IMR-90 (cell line): ENCODE results near the gene SEH1L. TPM values are rescaled to one million over a fixed set of nuclear protein-coding genes. Genes with fewer than 3 reads are reported as not detected.

Experiments
- ATAC-seq: fragments of 200-7000 bp; cut with Tn5 transposase; 2 replicates; pipeline ENCODE4 v1.9.1; 2020; ENCODE audit warnings: low read depth, mild to moderate bottlenecking, moderate library complexity
- BruUV-seq: library from RNA; stranded (reverse); fragments of 400-500 nt; replicated peaks from 2 replicates; lab custom pipeline; 2021; lab: Mats Ljungman, UMichigan
- CTCF ChIA-PET: fragments of 300-600 bp; formaldehyde crosslinking; extraction: SDS; loops from one replicate; lab custom pipeline; 2021; ENCODE audit warnings: antibody characterized with exemption; lab: Yijun Ruan, JAX
- POLR2A ChIA-PET: fragments of 300-600 bp; sonication (Branson Sonifier 250); formaldehyde crosslinking; loops from one replicate; lab custom pipeline; 2022; ENCODE audit warnings: antibody characterized with exemption; ENCODE audit not compliant: unreplicated experiment; lab: Charles Lee
- DNase-seq: peaks from one replicate; pipeline ENCODE4 v3.0.0; 2013
- H2AFZ ChIP-seq: replicated peaks from 2 replicates; pipeline ENCODE3; 2013; ENCODE audit warnings: low read length, mild to moderate bottlenecking; ENCODE audit not compliant: poor library complexity
- H2AK5ac ChIP-seq: 2 replicates; pipeline ENCODE4 v1.6.1; 2013; ENCODE audit warnings: low read depth, low read length, inconsistent platforms
- H2AK9ac ChIP-seq: replicated peaks from 2 replicates; pipeline ENCODE3; 2013; ENCODE audit warnings: mild to moderate bottlenecking, low read depth, low read length, moderate library complexity; ENCODE audit not compliant: poor library complexity
- H2BK120ac ChIP-seq: 2 replicates; pipeline ENCODE4 v1.6.1; 2013; ENCODE audit warnings: low read depth, low read length, inconsistent platforms
- H2BK15ac ChIP-seq: 3 replicates; pipeline ENCODE4 v1.6.1; 2013; ENCODE audit warnings: low read depth, low read length, inconsistent platforms
- H2BK20ac ChIP-seq: 2 replicates; pipeline ENCODE4 v1.6.1; 2013; ENCODE audit warnings: low read depth, mild to moderate bottlenecking, inconsistent platforms, low read length, moderate library complexity
- H2BK5ac ChIP-seq: 2 replicates; pipeline ENCODE4 v1.6.1; 2013; ENCODE audit warnings: mild to moderate bottlenecking, low read depth, low read length, inconsistent platforms; ENCODE audit not compliant: poor library complexity, severe bottlenecking
- H3K14ac ChIP-seq: replicated peaks from 2 replicates; pipeline ENCODE4 v1.6.1; 2013; ENCODE audit warnings: low read depth, low read length, inconsistent platforms
- H3K18ac ChIP-seq: 2 replicates; pipeline ENCODE4 v1.6.1; 2013; ENCODE audit warnings: low read depth, low read length, control low read depth
- H3K23ac ChIP-seq: 2 replicates; pipeline ENCODE4 v1.6.1; 2013; ENCODE audit warnings: low read depth, low read length, inconsistent platforms
- H3K27ac ChIP-seq: 2 replicates; pipeline ENCODE4 v1.5.1; 2013; ENCODE audit warnings: mild to moderate bottlenecking, control low read depth, low read length; ENCODE audit not compliant: insufficient read depth
- H3K27me3 ChIP-seq: 2 replicates; pipeline ENCODE4 v1.6.1; 2013; ENCODE audit warnings: low read length; ENCODE audit not compliant: control insufficient read depth, insufficient read depth
- H3K36me3 ChIP-seq: 2 replicates; pipeline ENCODE4 v1.6.1; 2013; ENCODE audit warnings: low read length, mixed read lengths; ENCODE audit not compliant: control insufficient read depth, insufficient read depth
- H3K4ac ChIP-seq: 2 replicates; pipeline ENCODE4 v1.6.1; 2013; ENCODE audit warnings: low read depth, low read length, inconsistent platforms
- H3K4me1 ChIP-seq: 2 replicates; pipeline ENCODE4 v1.6.1; 2013; ENCODE audit warnings: low read length, mixed read lengths; ENCODE audit not compliant: control insufficient read depth, insufficient read depth
- H3K4me2 ChIP-seq: 2 replicates; pipeline ENCODE4 v1.6.1; 2013; ENCODE audit warnings: low read depth, mild to moderate bottlenecking, control low read depth, low read length, moderate library complexity
- H3K4me3 ChIP-seq: 2 replicates; pipeline ENCODE4 v1.5.1; 2013; ENCODE audit warnings: low read depth, mild to moderate bottlenecking, control low read depth, low read length, moderate library complexity; ENCODE audit not compliant: insufficient read depth
- H3K56ac ChIP-seq: 2 replicates; pipeline ENCODE4 v1.6.1; 2013; ENCODE audit warnings: low read length, inconsistent platforms; ENCODE audit not compliant: insufficient read depth; ENCODE audit errors: extremely low read depth
- H3K79me1 ChIP-seq, 2 experiments: 2 replicates each; pipeline ENCODE4 v1.6.1; 2013; ENCODE audit warnings: low read length in 2 of 2, inconsistent platforms in 1 of 2, low read depth in 1 of 2
- H3K9ac ChIP-seq: 2 replicates; pipeline ENCODE4 v1.6.1; 2013; ENCODE audit warnings: low read depth, low read length, control low read depth
- H3K9me1 ChIP-seq: 2 replicates; pipeline ENCODE4 v1.6.1; 2013; ENCODE audit warnings: low read length, inconsistent platforms; ENCODE audit not compliant: insufficient read depth
- H3K9me3 ChIP-seq: 2 replicates; pipeline ENCODE4 v1.6.1; 2013; ENCODE audit warnings: low read length; ENCODE audit not compliant: control insufficient read depth, insufficient read depth
- H4K20me1 ChIP-seq: 2 replicates; pipeline ENCODE4 v1.6.1; 2013; ENCODE audit warnings: low read length, inconsistent platforms; ENCODE audit not compliant: insufficient read depth
- H4K5ac ChIP-seq: 2 replicates; pipeline ENCODE4 v1.6.1; 2013; ENCODE audit warnings: mild to moderate bottlenecking, low read depth, low read length, control low read depth
- H4K8ac ChIP-seq, 2 experiments: 2 replicates each; pipeline ENCODE4 v1.6.1; 2013; ENCODE audit warnings: low read depth in 2 of 2, low read length in 2 of 2, control low read depth in 1 of 2, inconsistent platforms in 1 of 2
- H4K91ac ChIP-seq: 2 replicates; pipeline ENCODE4 v1.6.1; 2013; ENCODE audit warnings: low read depth, low read length, inconsistent platforms; ENCODE audit not compliant: insufficient read depth
- BHLHE40 ChIP-seq: fragments of 150-350 bp; IDR thresholded peaks from 2 replicates; pipeline ENCODE4 v1.6.1; 2016; ENCODE audit warnings: mild to moderate bottlenecking, low read depth, low read length
- CEBPB ChIP-seq: IDR thresholded peaks from 2 replicates; pipeline ENCODE4 v1.6.1; 2012; ENCODE audit warnings: low read depth, low read length, improper control_type of control experiment
- CHD1 ChIP-seq: IDR thresholded peaks from 2 replicates; pipeline ENCODE4 v1.6.1; 2012; ENCODE audit warnings: low read depth, low read length, improper control_type of control experiment
- FOS ChIP-seq: fragments of 150-350 bp; IDR thresholded peaks from 2 replicates; pipeline ENCODE4 v1.6.1; 2016; ENCODE audit warnings: low read depth, low read length
- MAFK ChIP-seq: IDR thresholded peaks from 2 replicates; pipeline ENCODE4 v1.6.1; 2012; ENCODE audit warnings: low read depth, low read length, improper control_type of control experiment
- MAZ ChIP-seq: IDR thresholded peaks from 2 replicates; pipeline ENCODE4 v1.6.1; 2012; ENCODE audit warnings: low read depth, mild to moderate bottlenecking, low read length, improper control_type of control experiment, moderate library complexity, borderline replicate concordance
- MXI1 ChIP-seq: IDR thresholded peaks from 2 replicates; pipeline ENCODE4 v1.6.1; 2012; ENCODE audit warnings: low read depth, mild to moderate bottlenecking, low read length, moderate library complexity, borderline replicate concordance
- NFE2L2 ChIP-seq: fragments of 150-350 bp; IDR thresholded peaks from 2 replicates; pipeline ENCODE4 v1.6.1; 2016; ENCODE audit warnings: low read depth, mild to moderate bottlenecking, low read length
- POLR2A ChIP-seq: IDR thresholded peaks from 2 replicates; pipeline ENCODE4 v1.6.1; 2012; ENCODE audit warnings: mild to moderate bottlenecking, low read depth, low read length
- RAD21 ChIP-seq: IDR thresholded peaks from 2 replicates; pipeline ENCODE4 v1.6.1; 2012; ENCODE audit warnings: low read length, improper control_type of control experiment
- RCOR1 ChIP-seq: IDR thresholded peaks from 2 replicates; pipeline ENCODE4 v1.6.1; 2012; ENCODE audit warnings: mild to moderate bottlenecking, low read length, improper control_type of control experiment; ENCODE audit not compliant: insufficient replicate concordance
- RFX5 ChIP-seq: IDR thresholded peaks from 2 replicates; pipeline ENCODE4 v1.8.0; 2012; ENCODE audit warnings: low read depth, mild to moderate bottlenecking, low read length, moderate library complexity
- SMC3 ChIP-seq: fragments of 150-350 bp; IDR thresholded peaks from 2 replicates; pipeline ENCODE4 v1.6.1; 2016; ENCODE audit warnings: low read depth, mild to moderate bottlenecking, antibody characterized with exemption, low read length, moderate library complexity
- WGBS, 2 experiments: methylation state at CpG; one replicate each; pipeline versions ENCODE4 v1.1.5 to v1.1.7; 2013; ENCODE audit warnings: missing lambda C conversion rate in 2 of 2; ENCODE audit not compliant: insufficient read length in 1 of 2; ENCODE audit errors: extremely low coverage in 2 of 2; 5-methylcytosine and 5-hydroxymethylcytosine counted together
- dilution Hi-C: fragments of 300-500 bp; cut with HindIII; formaldehyde crosslinking; loops from one replicate; pipeline ENCODE4 v1.14.3; 2018; ENCODE audit warnings: low sequenced_read_pairs; ENCODE audit not compliant: unreplicated experiment
- in situ Hi-C: fragments of 300-500 bp; cut with MboI; formaldehyde crosslinking; loops from 3 replicates; pipeline ENCODE4 v1.14.3; 2019; ENCODE audit warnings: low sequenced_read_pairs, inconsistent platforms, mixed read lengths
- intact Hi-C: fragments of 100-400 bp; cut with micrococcal nuclease; formaldehyde crosslinking; loops from 2 replicates; pipeline ENCODE4 v1.10.0; 2022
- polyA plus RNA-seq, 3 experiments: library from polyadenylated mRNA; depleted of rRNA; stranded (reverse); fragments of >200 nt; gene quantifications; 2 replicates each; pipeline ENCODE4 v1.2.3, GENCODE V29; 2012; ENCODE audit warnings: low replicate concordance in 1 of 3
- total RNA-seq: library from RNA; depleted of rRNA; stranded (reverse); fragments of >200 nt; gene quantifications from 2 replicates; pipeline ENCODE4 v1.2.3, GENCODE V29; 2012
- TF ChIP-seq, protein P1 (sequence below): fragments of 150-350 bp; IDR thresholded peaks from 2 replicates; pipeline ENCODE4 v1.6.1; 2017; ENCODE audit warnings: mild to moderate bottlenecking, antibody characterized with exemption, low read length, low read depth
- TF ChIP-seq, protein P2 (sequence below): conservative IDR thresholded peaks from 2 replicates; pipeline ENCODE4 v1.5.1; 2012; ENCODE audit warnings: mild to moderate bottlenecking, low read depth, low read length, improper control_type of control experiment
- TF ChIP-seq, protein P3 (sequence below): fragments of 150-350 bp; IDR thresholded peaks from 2 replicates; pipeline ENCODE4 v1.6.1; 2016; ENCODE audit warnings: low read depth, mild to moderate bottlenecking, low read length, moderate library complexity, borderline replicate concordance

Gene SEH1L
- total and polyA plus RNA-seq, 2 of the 4 experiments (the other 2 are of a cell fraction): 27.6 to 45.5 TPM

- TF ChIP-seq, protein P1, sequence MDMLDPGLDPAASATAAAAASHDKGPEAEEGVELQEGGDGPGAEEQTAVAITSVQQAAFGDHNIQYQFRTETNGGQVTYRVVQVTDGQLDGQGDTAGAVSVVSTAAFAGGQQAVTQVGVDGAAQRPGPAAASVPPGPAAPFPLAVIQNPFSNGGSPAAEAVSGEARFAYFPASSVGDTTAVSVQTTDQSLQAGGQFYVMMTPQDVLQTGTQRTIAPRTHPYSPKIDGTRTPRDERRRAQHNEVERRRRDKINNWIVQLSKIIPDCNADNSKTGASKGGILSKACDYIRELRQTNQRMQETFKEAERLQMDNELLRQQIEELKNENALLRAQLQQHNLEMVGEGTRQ: no peak
- TF ChIP-seq BHLHE40: no peak
- no peak for TF ChIP-seq NFE2L2
- no peak for TF ChIP-seq CHD1
- no peak for TF ChIP-seq MAZ
- TF ChIP-seq RFX5: no peak
- TF ChIP-seq POLR2A: no peak
- TF ChIP-seq RAD21: no peak
- no peak for TF ChIP-seq FOS
- no peak for TF ChIP-seq MXI1
- no peak for TF ChIP-seq MAFK
- TF ChIP-seq RCOR1: no peak
- TF ChIP-seq, protein P2, sequence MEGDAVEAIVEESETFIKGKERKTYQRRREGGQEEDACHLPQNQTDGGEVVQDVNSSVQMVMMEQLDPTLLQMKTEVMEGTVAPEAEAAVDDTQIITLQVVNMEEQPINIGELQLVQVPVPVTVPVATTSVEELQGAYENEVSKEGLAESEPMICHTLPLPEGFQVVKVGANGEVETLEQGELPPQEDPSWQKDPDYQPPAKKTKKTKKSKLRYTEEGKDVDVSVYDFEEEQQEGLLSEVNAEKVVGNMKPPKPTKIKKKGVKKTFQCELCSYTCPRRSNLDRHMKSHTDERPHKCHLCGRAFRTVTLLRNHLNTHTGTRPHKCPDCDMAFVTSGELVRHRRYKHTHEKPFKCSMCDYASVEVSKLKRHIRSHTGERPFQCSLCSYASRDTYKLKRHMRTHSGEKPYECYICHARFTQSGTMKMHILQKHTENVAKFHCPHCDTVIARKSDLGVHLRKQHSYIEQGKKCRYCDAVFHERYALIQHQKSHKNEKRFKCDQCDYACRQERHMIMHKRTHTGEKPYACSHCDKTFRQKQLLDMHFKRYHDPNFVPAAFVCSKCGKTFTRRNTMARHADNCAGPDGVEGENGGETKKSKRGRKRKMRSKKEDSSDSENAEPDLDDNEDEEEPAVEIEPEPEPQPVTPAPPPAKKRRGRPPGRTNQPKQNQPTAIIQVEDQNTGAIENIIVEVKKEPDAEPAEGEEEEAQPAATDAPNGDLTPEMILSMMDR: no peak
- no peak for TF ChIP-seq SMC3
- TF ChIP-seq CEBPB: no peak
- TF ChIP-seq, protein P3, sequence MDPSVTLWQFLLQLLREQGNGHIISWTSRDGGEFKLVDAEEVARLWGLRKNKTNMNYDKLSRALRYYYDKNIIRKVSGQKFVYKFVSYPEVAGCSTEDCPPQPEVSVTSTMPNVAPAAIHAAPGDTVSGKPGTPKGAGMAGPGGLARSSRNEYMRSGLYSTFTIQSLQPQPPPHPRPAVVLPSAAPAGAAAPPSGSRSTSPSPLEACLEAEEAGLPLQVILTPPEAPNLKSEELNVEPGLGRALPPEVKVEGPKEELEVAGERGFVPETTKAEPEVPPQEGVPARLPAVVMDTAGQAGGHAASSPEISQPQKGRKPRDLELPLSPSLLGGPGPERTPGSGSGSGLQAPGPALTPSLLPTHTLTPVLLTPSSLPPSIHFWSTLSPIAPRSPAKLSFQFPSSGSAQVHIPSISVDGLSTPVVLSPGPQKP: no peak
- dilution Hi-C loops: no loop called here
- no CpG with 5 or more reads among the region's 2 CpGs for WGBS, 2 experiments
- H3K4ac ChIP-seq: no peak overlapping the region
- no peak overlapping the region for H3K4me3 ChIP-seq
- H3K9me3 ChIP-seq: no peaks in the 10 kb centered on the region
- H3K56ac ChIP-seq: no peak overlapping the region
- H4K91ac ChIP-seq: no peak overlapping the region
- no peak overlapping the region for H3K27ac ChIP-seq
- intact Hi-C loops: no loop called here
- no peak overlapping the region for H3K23ac ChIP-seq
- no peak overlapping the region for H4K8ac ChIP-seq
- no peak overlapping the region for H2BK15ac ChIP-seq
- no peak overlapping the region for H3K9ac ChIP-seq
- H3K4me1 ChIP-seq: peaks cover 2% of the 10 kb centered on the region; the same call in 1 of the 2 replicates
- peaks cover 10% of the 10 kb centered on the region for H3K36me3 ChIP-seq
- peaks cover 6% of the 10 kb centered on the region for H3K9me1 ChIP-seq
- ChIA-PET POLR2A (no interaction called here), CTCF (no interaction called here)
- H3K4me2 ChIP-seq: no peak overlapping the region
- DNase-seq (no peak), ATAC-seq (no peak)
- no peak overlapping the region for H2AFZ ChIP-seq
- no peak overlapping the region for H3K14ac ChIP-seq
- no peak overlapping the region for H2AK9ac ChIP-seq
- no peaks in the 10 kb centered on the region for H4K20me1 ChIP-seq
- no peak overlapping the region for H3K18ac ChIP-seq
- no peaks in the 10 kb centered on the region for H3K27me3 ChIP-seq
- H3K79me1 ChIP-seq: peaks cover 31 to 36% of the 10 kb centered on the region in 2 experiments; a peak in 3 of 4 replicates
- BruUV-seq: no TSS peak
- no peak overlapping the region for H2BK5ac ChIP-seq
- no peak overlapping the region for H2BK120ac ChIP-seq
- H4K5ac ChIP-seq: no peak overlapping the region
- no peak overlapping the region for H2AK5ac ChIP-seq
- in situ Hi-C loops: no loop called here
- H2BK20ac ChIP-seq: no peak overlapping the region
These were observed 81.1 kb downstream of the SEH1L start for GRCh38 chr18:13028869-13029268.
